Gastroesophageal sphincter (tissue), 3 donors: ENCODE data around the gene KAZN.

Experiments used
- POLR2A ChIP-seq, 2 donors: fragments of 450-650 bp; IDR thresholded peaks; one replicate each; pipeline ENCODE4 v1.6.1; 2017; ENCODE audit warnings: antibody characterized with exemption in 2 of 2, mild to moderate bottlenecking in 2 of 2, moderate library complexity in 1 of 2
- POLR2AphosphoS5 ChIP-seq: sonication (generic); formaldehyde crosslinking; IDR thresholded peaks from one replicate; pipeline ENCODE4 v1.6.1; 2017; ENCODE audit warnings: antibody characterized with exemption
- TF ChIP-seq, protein P1 (sequence below), 4 experiments: fragments of 200-600 bp in 2 of 4; fragments of 450-650 bp in 2 of 4; sonication (generic) in 1 of 4; IDR thresholded peaks; one replicate each; pipeline ENCODE4 v1.5.1; 2017 to 2019; ENCODE audit warnings: antibody characterized with exemption in 4 of 4, mild to moderate bottlenecking in 2 of 4, moderate library complexity in 2 of 4

DNA sequence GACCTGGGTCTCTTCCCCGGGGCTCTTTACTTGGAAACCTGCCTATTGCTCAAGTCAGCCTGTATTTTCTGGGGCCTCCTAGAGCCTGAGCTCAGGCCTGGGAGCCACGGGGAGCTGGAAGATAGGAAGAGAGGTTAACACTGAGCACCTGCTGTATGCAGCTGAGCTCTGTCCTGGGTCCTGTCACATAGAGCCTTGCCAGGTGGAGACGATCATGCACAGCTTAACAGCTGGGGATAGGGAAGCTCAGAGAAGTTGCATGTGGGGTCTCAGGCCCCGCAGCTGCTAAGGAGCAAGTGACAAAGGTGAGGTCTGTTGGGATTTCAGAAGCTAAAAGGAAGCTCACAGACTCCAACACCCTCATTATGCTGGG lies 427.6 kb downstream of the KAZN start:
- TF ChIP-seq, protein P1, sequence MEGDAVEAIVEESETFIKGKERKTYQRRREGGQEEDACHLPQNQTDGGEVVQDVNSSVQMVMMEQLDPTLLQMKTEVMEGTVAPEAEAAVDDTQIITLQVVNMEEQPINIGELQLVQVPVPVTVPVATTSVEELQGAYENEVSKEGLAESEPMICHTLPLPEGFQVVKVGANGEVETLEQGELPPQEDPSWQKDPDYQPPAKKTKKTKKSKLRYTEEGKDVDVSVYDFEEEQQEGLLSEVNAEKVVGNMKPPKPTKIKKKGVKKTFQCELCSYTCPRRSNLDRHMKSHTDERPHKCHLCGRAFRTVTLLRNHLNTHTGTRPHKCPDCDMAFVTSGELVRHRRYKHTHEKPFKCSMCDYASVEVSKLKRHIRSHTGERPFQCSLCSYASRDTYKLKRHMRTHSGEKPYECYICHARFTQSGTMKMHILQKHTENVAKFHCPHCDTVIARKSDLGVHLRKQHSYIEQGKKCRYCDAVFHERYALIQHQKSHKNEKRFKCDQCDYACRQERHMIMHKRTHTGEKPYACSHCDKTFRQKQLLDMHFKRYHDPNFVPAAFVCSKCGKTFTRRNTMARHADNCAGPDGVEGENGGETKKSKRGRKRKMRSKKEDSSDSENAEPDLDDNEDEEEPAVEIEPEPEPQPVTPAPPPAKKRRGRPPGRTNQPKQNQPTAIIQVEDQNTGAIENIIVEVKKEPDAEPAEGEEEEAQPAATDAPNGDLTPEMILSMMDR (IDR thresholded peaks at IDR 0.05): no peak
- no peak for TF ChIP-seq POLR2AphosphoS5
- no peak for TF ChIP-seq POLR2A (IDR thresholded peaks at IDR 0.05)
